Mucosa of descending colon (tissue), 3 donors: ENCODE results near the gene TMTC1. TPM values are rescaled to one million over a fixed set of nuclear protein-coding genes. Genes with fewer than 3 reads are reported as not detected.

Source experiments
- ATAC-seq: fragments of 200-7000 bp; cut with Tn5 transposase; one replicate; pipeline ENCODE4 v1.9.1; 2020; ENCODE audit warnings: mild to moderate bottlenecking, moderate library complexity
- DNase-seq, 3 donors: peaks; one replicate each; pipeline ENCODE4 v3.0.0-alpha.2; 2020
- H3K36me3 ChIP-seq: fragments of 200-600 bp; one replicate; pipeline ENCODE4 v1.8.0; 2021; ENCODE audit warnings: low read depth, mild to moderate bottlenecking
- H3K4me1 ChIP-seq: fragments of 200-600 bp; one replicate; pipeline ENCODE4 v1.8.0; 2021; ENCODE audit warnings: low read depth, mild to moderate bottlenecking
- H3K4me3 ChIP-seq: fragments of 200-600 bp; one replicate; pipeline ENCODE4 v1.8.0; 2021; ENCODE audit warnings: mild to moderate bottlenecking
- H3K9me3 ChIP-seq: fragments of 200-600 bp; one replicate; pipeline ENCODE4 v1.8.0; 2021; ENCODE audit warnings: mild to moderate bottlenecking
- CTCF ChIP-seq: fragments of 200-600 bp; IDR thresholded peaks from one replicate; pipeline ENCODE4 v1.8.0; 2022; ENCODE audit warnings: antibody characterized with exemption, mild to moderate bottlenecking
- intact Hi-C, 2 donors: fragments of 100-400 bp; cut with DNase I in 1 of 2; cut with micrococcal nuclease in 1 of 2; formaldehyde crosslinking; loops; one replicate each; pipeline versions ENCODE4 v1.11.0 to v1.11.1; 2022; cut with DNase I, micrococcal nuclease
- total RNA-seq, 3 donors: library from RNA; stranded (reverse); fragmentation: NEBNext Ultra II Directional in 2 of 3; extraction: Animal tissue kit (Norgen Biotek cat#: 25700) in 2 of 3; gene quantifications; one replicate each; pipeline versions ENCODE4 v1.2.1 to v1.2.4, GENCODE V29; 2021 to 2023
- donor health status: DM: no; HTN: no; CAD: no; lungs with moderate emphysema.
- donor health status: DM: no; HTN: no; CAD: no.
- donor health status: DM: no; HTN: yes; CAD: no.

Gene TMTC1
- total RNA-seq, 3 donors from 2014 or later, result 2.5 to 49.1 (median 10.5) TPM

GRCh38 chr12:29564925-29565324 is 218.8 kb downstream of the TMTC1 start:
- TF ChIP-seq CTCF, result no peak
- no peaks in the 10 kb centered on the region for H3K4me1 ChIP-seq
- H3K36me3 ChIP-seq, result no peaks in the 10 kb centered on the region
- intact Hi-C loops, result no loop called here
- no peak for ATAC-seq
- no peak for DNase-seq
- H3K4me3 ChIP-seq, result no peak overlapping the region
- H3K9me3 ChIP-seq, result no peaks in the 10 kb centered on the region

- intact Hi-C loops, result no loop called here
- no peak for TF ChIP-seq CTCF
- ATAC-seq (peak; percentile 51), DNase-seq (no peak)
- Histone ChIP-seq H3K4me1 (no peaks in the 10 kb centered on the region), H3K9me3 (no peaks in the 10 kb centered on the region), H3K36me3 (no peaks in the 10 kb centered on the region), H3K4me3 (no peak overlapping the region)
Measured at GRCh38 chr12:29563636-29564035, 220.1 kb downstream of the TMTC1 start.

DNA sequence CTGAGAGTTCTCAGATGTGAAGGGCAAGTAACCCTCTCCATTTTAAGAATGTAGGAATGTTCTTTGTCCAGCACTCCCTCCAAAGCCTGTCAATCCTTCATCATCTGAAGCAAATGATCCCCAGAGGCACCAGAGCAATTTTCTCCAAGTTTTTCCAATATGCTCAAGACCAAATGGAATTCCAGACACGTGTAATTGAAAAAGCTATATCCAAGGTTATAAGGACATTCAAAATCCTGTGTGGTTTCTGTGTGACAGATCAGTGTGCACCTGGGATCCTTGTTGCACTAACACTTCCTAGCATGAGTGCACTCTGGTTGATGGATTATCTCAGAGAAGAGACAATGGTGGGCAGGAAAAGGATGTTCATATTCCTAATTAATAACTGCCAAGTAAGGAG is 220.7 kb downstream of the TMTC1 start:
- Histone ChIP-seq H3K4me1 (no peaks in the 10 kb centered on the region), H3K9me3 (no peaks in the 10 kb centered on the region), H3K4me3 (no peak overlapping the region), H3K36me3 (no peaks in the 10 kb centered on the region)
- no peak for ATAC-seq
- no peak for DNase-seq
- no peak for TF ChIP-seq CTCF
- intact Hi-C loops, result no loop called here

- Histone ChIP-seq H3K9me3 (no peaks in the 10 kb centered on the region), H3K4me1 (no peaks in the 10 kb centered on the region), H3K36me3 (no peaks in the 10 kb centered on the region), H3K4me3 (no peak overlapping the region)
- intact Hi-C loops, result no loop called here
- no peak for TF ChIP-seq CTCF
- ATAC-seq (peak; percentile 39), DNase-seq (peak in 1 of 3 donors; percentile 34)
Measured at GRCh38 chr12:29562110-29562804, 221.5 kb downstream of the TMTC1 start.

- ATAC-seq (peak; percentile 39), DNase-seq (no peak)
- H3K36me3 ChIP-seq, result no peaks in the 10 kb centered on the region
- intact Hi-C loops, result no loop called here
- H3K9me3 ChIP-seq, result no peaks in the 10 kb centered on the region
- no peak for TF ChIP-seq CTCF
- H3K4me1 ChIP-seq, result no peaks in the 10 kb centered on the region
- no peak overlapping the region for H3K4me3 ChIP-seq
Measured at GRCh38 chr12:29561664-29562071, 222.1 kb downstream of the TMTC1 start.

DNA sequence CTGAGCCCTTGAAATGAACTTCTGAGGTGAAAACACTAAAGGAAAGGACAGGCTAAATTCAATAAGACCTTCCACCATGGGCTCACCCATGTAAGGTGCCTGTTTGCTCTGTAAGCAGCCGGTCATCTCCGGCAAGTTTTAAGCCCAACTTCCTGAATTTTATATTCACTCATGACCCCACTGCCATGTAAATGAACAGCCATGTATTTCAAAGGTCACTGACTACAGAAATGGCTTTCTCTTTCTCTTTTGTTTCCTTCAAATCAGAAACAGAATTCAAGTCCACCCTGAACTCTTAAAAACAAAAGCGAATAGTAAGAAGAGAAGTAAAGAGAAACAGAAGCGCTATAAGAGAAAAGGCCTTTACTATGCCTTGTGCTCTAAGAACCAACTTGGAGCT is 224.5 kb downstream of the TMTC1 start:
- Histone ChIP-seq H3K36me3 (no peaks in the 10 kb centered on the region), H3K9me3 (no peaks in the 10 kb centered on the region), H3K4me3 (no peak overlapping the region), H3K4me1 (no peaks in the 10 kb centered on the region)
- DNase-seq (no peak), ATAC-seq (peak; percentile 74)
- intact Hi-C loops, result no loop called here
- no peak for TF ChIP-seq CTCF
